ENCODE results near the gene SLC6A20.

The SLC6A20 gene

GRCh38 chr3:45826321-45826720, 30.0 kb upstream of the SLC6A20 start:
- H3K36me3 ChIP-seq (ENCODE audit: low read depth): peaks cover 64% of the 10 kb centered on the region
- H3K27ac ChIP-seq (ENCODE audit: poor library complexity, severe bottlenecking): no peak overlapping the region
- ATAC-seq (ENCODE audit: low read depth) (no peak), DNase-seq (ENCODE audit: low spot score) (no peak)
- no peak overlapping the region for H3K4me3 ChIP-seq (ENCODE audit: severe bottlenecking)
- no peak for TF ChIP-seq CTCF (IDR thresholded peaks at IDR 0.05; ENCODE audit: poor library complexity, severe bottlenecking)
- H3K27me3 ChIP-seq (ENCODE audit: insufficient read depth, poor library complexity, severe bottlenecking): no peaks in the 10 kb centered on the region
- H3K9me3 ChIP-seq (ENCODE audit: severe bottlenecking): peaks cover 2% of the 10 kb centered on the region
- no peaks in the 10 kb centered on the region for H3K4me1 ChIP-seq (ENCODE audit: insufficient read depth, poor library complexity, severe bottlenecking)

GRCh38 chr3:45821127-45821526, 24.8 kb upstream of the SLC6A20 start:
- Histone ChIP-seq H3K27me3 (ENCODE audit: insufficient read depth, poor library complexity, severe bottlenecking) (no peaks in the 10 kb centered on the region), H3K9me3 (ENCODE audit: severe bottlenecking) (peaks cover 5% of the 10 kb centered on the region), H3K4me3 (ENCODE audit: severe bottlenecking) (no peak overlapping the region), H3K4me1 (ENCODE audit: insufficient read depth, poor library complexity, severe bottlenecking) (peaks cover 31% of the 10 kb centered on the region), H3K27ac (ENCODE audit: poor library complexity, severe bottlenecking) (no peak overlapping the region), H3K36me3 (ENCODE audit: low read depth) (peaks cover 22% of the 10 kb centered on the region)
- TF ChIP-seq CTCF (IDR thresholded peaks at IDR 0.05; ENCODE audit: poor library complexity, severe bottlenecking): no peak
- DNase-seq (ENCODE audit: low spot score) (no peak), ATAC-seq (ENCODE audit: low read depth) (no peak)

GRCh38 chr3:45819543-45819942, 23.2 kb upstream of the SLC6A20 start:
- H3K27ac ChIP-seq (ENCODE audit: poor library complexity, severe bottlenecking): no peak overlapping the region
- no peak overlapping the region for H3K4me3 ChIP-seq (ENCODE audit: severe bottlenecking)
- H3K4me1 ChIP-seq (ENCODE audit: insufficient read depth, poor library complexity, severe bottlenecking): peaks cover 34% of the 10 kb centered on the region
- H3K36me3 ChIP-seq (ENCODE audit: low read depth): peaks cover 7% of the 10 kb centered on the region
- H3K9me3 ChIP-seq (ENCODE audit: severe bottlenecking): peaks cover 5% of the 10 kb centered on the region
- DNase-seq (ENCODE audit: low spot score) (no peak), ATAC-seq (ENCODE audit: low read depth) (no peak)
- no peak for TF ChIP-seq CTCF (IDR thresholded peaks at IDR 0.05; ENCODE audit: poor library complexity, severe bottlenecking)
- H3K27me3 ChIP-seq (ENCODE audit: insufficient read depth, poor library complexity, severe bottlenecking): no peaks in the 10 kb centered on the region

GRCh38 chr3:45817831-45818522, 21.6 kb upstream of the SLC6A20 start:
- Histone ChIP-seq H3K4me1 (ENCODE audit: insufficient read depth, poor library complexity, severe bottlenecking) (peaks cover 34% of the 10 kb centered on the region), H3K36me3 (ENCODE audit: low read depth) (no peaks in the 10 kb centered on the region), H3K27me3 (ENCODE audit: insufficient read depth, poor library complexity, severe bottlenecking) (no peaks in the 10 kb centered on the region), H3K4me3 (ENCODE audit: severe bottlenecking) (no peak overlapping the region), H3K27ac (ENCODE audit: poor library complexity, severe bottlenecking) (peak overlapping the region; percentile 75), H3K9me3 (ENCODE audit: severe bottlenecking) (peaks cover 5% of the 10 kb centered on the region)
- TF ChIP-seq CTCF (IDR thresholded peaks at IDR 0.05; ENCODE audit: poor library complexity, severe bottlenecking): no peak
- DNase-seq (ENCODE audit: low spot score): peak; percentile 88
- ATAC-seq (ENCODE audit: low read depth): peak; percentile 83

- ATAC-seq (ENCODE audit: low read depth) (peak; percentile 62), DNase-seq (ENCODE audit: low spot score) (no peak)
- TF ChIP-seq CTCF (IDR thresholded peaks at IDR 0.05; ENCODE audit: poor library complexity, severe bottlenecking): no peak
- Histone ChIP-seq H3K9me3 (ENCODE audit: severe bottlenecking) (peaks cover 5% of the 10 kb centered on the region), H3K27ac (ENCODE audit: poor library complexity, severe bottlenecking) (peak overlapping the region; percentile 75), H3K4me3 (ENCODE audit: severe bottlenecking) (no peak overlapping the region), H3K27me3 (ENCODE audit: insufficient read depth, poor library complexity, severe bottlenecking) (no peaks in the 10 kb centered on the region), H3K36me3 (ENCODE audit: low read depth) (no peaks in the 10 kb centered on the region), H3K4me1 (ENCODE audit: insufficient read depth, poor library complexity, severe bottlenecking) (peaks cover 34% of the 10 kb centered on the region)
Measured at GRCh38 chr3:45816544-45816943, 20.2 kb upstream of the SLC6A20 start.

All from RWPE2 (cell line).